T-helper 2 cell (primary cell): ENCODE measurements around the gene CCDC149.

Experiments
- DNase-seq, 5 experiments: peaks; one replicate each; pipeline versions ENCODE4 v3.0.0 to v3.0.0-alpha.2; 2012 to 2022
- total RNA-seq, 2 donors: gene quantifications; one replicate each; lab custom pipeline; 2026; lab: John Stamatoyannopoulos, UW

The CCDC149 gene
- total RNA-seq: 0 to 0.62 reads per million in 2 donors

DNA sequence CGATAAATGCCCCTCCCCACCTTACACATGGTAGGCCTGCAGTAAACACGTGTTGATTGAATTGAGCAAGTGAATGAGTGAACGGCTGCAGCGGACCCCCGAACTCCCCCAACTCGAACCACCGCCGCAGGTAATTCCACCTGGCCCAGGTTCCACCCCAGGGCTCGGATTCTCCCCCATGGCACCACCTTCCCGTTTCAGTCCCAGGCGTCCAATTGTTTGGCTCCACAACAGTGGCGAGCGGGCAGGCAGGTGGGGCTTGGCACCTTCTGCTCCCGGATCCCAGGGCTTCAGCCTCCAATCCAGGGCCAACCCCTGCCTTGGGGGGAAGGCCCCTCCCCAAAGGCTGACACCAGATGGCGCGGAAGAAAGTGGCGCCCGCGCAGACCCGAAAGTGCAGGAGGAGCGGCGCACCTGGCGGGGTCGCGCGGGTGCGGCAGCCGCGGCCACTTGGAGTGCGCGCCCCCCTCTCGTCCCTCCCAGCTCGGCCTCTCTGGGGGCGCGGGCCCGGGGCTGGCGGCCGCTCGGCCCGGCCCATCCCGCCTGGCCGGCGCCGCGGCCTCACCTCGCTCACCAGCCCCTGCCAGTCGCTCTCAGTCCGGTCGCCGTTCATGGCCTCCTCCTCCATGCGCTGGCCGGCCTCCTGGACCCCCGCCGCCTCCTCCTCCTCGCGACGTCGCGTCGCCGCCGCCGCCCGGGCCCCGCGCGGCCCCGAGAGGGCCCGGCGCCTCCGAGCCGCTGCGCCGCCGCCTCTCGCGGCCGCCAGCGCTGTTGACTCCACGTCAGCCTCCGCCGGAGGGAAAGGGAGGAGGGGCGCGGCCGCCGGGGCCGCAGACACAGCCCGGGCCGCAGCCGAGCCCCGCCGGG lies at the start of gene CCDC149:
CCDC149 (minus strand) TSS at position 791 of the 867 bp plus-strand sequence; CDS start at position 613, 178 bp downstream.
- peak in 1 of 5 experiments; percentile 14 for DNase-seq

GRCh38 chr4:24957886-24958285 lies 45.0 kb upstream of the CCDC149 start:
- no peak for DNase-seq

- no peak for DNase-seq
These were observed 43.9 kb upstream of the CCDC149 start for GRCh38 chr4:24956763-24957162.

- no peak for DNase-seq
These were observed 43.2 kb upstream of the CCDC149 start for GRCh38 chr4:24956091-24956490.

- no peak for DNase-seq
These were observed 39.8 kb upstream of the CCDC149 start for GRCh38 chr4:24952667-24953066.

GRCh38 chr4:24949970-24950369 lies 37.1 kb upstream of the CCDC149 start:
- no peak for DNase-seq

GRCh38 chr4:24937917-24938281 lies 25.1 kb upstream of the CCDC149 start:
- DNase-seq: no peak

GRCh38 chr4:24937176-24937916 lies 24.5 kb upstream of the CCDC149 start:
- no peak for DNase-seq

DNA sequence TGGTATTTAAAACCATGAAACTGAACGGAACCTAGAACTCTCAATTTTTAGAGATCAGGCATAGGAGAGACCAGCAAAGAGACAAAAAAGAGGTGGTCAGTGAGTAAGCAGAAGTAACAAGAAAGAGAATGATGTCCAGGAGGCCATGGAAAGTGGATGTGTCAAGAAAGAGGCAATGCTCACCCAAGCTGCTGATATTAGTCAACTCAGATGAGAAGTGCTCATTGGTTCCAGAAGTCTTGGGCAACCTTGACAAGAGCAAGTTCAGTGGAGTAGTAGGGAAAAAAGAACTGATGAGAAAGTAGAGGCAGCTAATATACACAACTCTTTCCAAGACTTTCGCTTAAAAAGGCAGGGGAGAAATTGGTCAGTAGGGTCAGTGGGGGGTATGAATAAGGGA lies 23.0 kb upstream of the CCDC149 start:
- no peak for DNase-seq

DNA sequence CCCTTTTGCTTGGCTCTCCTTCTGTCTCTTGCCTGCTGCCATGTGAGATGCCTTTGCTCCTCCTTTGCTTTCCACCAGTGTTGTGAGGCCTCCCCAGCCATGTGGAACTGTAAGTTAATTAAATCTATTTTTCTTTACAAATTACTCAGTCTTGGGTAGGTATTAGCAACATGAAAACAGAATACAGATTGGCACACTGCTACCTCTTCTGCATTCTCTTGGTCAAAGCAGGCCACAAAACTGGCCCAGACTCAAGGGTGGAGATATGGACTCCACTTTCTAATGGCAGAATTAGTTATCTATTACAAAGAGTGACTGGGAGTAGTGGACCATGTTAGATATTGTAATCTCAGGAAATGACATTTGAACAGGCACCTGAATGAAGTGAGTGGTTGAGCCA lies 21.5 kb upstream of the CCDC149 start:
- no peak for DNase-seq

GRCh38 chr4:24933684-24934275 lies 20.9 kb upstream of the CCDC149 start:
- no peak for DNase-seq

DNA sequence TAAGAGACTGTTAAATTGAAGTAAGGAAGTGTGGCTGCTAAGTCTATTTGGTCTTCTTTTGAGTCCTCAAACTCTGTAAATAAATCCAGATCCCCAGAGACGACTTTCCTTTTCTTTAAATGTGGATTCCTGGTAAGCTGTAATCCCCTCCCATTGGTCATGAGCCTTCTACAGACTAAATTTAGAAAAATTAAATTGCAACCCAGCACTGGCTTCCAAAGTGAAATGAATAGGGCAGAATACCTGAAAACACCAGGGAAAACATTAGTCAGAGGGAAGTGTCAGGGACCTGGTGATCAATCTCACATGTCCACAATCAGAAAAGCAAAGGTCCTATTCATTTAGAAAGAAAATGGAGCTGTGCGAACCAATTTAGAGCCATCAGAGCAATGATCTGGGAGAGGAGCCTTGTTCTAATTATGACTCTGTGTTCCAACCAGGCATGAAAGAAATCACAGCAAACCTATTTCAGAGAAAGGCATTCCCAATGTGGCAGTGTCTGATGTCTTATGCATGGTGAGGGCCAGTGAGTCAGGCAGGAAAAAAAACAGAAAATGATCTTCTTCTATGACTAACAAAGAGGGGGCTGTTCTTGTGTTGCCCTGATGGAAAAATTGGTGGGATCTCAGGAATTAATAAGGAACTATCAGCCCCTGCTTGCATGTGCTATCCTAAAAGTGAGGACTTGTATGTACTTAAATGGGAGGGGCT lies 19.8 kb upstream of the CCDC149 start:
- DNase-seq: no peak

- no peak for DNase-seq
These were observed 17.3 kb upstream of the CCDC149 start for GRCh38 chr4:24930151-24930550.

DNA sequence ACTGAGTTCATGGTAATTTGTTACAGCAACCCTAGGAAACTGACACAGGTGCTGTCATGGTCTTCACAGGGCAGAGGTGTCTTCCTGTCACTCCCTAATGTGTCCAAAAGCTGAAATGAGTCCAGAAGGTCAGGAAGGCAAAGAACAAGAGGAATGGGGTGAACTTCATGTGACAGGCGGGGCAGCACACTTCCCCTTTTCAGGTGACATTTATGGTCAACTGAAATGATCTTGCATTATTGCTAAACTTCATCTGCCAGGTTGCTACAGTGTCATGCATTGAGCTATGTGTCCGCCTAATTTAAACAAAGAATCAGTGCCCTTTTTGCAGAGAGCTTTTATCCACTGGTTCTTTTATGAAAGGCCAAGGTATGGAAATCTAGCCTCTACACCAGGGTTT lies 15.9 kb upstream of the CCDC149 start:
- DNase-seq: no peak

GRCh38 chr4:24927049-24927448 lies 14.2 kb upstream of the CCDC149 start:
- no peak for DNase-seq

- no peak for DNase-seq
These were observed 11.5 kb upstream of the CCDC149 start for GRCh38 chr4:24924309-24924781.

DNA sequence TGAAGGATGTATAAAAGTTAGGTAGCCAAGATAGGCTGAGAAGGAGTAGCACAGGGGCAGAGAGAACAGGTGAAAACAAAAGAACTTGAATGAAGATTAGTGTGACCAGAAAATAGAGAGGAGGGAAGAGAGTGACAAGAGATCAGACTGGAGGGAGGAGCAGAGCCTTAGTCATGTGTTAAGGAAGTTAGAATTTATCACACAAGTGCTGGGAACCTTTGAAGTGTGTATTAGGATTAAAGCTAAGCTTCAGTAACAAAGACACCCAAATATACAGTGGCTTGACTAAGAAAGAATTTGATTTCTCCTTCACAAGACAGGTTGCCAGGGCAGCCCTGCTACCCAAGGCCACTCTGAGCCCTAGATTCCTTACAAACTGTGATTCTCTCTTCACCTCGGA lies 10.7 kb upstream of the CCDC149 start:
- no peak for DNase-seq

- no peak for DNase-seq
These were observed 10.2 kb upstream of the CCDC149 start for GRCh38 chr4:24923002-24923401.

- DNase-seq: no peak
These were observed 9.6 kb upstream of the CCDC149 start for GRCh38 chr4:24922416-24922815.

GRCh38 chr4:24921491-24921890 lies 8.6 kb upstream of the CCDC149 start:
- DNase-seq: no peak

DNA sequence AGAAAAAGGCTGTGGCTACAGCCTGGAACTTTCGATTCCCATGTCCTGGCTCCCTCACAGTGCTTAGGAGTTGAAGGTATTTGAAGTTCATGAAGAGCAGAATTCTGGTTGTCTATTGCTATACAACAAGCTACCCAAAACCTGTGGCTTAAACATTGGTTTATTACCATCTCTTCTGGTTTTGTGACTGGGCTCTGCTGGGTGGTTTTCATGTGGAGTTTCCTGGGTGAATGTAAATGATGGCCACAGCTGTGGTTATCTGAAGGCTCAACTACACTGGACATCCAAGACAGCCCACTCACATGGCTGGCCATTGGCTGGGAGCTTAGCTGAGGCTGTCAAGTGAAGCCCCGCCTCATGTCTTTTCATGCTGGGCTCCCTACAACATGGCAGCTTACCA lies 7.2 kb upstream of the CCDC149 start:
- DNase-seq: no peak

DNA sequence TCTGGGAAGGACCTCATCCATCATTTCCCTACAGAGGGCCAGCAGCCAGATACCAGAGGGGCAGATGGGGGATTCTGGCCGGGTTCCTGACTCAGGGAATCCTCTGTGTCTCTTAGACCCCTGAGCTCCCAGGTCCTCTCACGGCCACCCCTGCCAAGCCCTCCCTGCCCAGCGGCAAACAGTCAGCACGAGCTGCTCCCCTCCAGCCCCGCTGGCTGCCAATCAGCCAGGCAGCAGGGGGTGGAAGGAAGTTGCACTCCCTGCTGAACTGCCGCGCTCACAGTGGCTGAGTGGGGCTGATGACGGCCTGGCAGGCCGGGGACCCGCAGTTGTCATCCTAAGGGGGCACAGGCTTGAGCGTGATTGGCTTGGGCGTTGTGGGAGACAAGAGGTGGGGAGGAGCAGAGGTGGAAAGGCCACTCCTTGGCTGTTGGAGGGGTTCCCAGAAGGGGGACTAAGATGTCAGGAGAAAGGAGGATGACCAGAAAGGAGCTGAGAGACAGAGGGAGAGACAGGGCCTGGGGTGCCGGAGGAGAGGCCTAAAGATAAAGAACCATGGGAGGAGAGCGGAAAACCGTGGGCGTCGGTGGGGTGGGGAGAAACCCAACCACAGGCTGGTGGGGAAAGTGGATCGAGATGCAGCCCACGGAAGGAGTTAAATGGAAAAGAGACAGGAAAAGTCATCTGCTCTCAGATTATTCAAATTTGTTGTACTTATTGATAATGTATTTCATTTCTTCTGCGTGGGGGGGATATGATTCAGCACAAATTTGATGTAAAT lies 4.4 kb upstream of the CCDC149 start:
- no peak for DNase-seq
